Sigmoid colon (tissue), 7 donors: Measurements from ENCODE around the gene TNS1. TPM values are rescaled to one million over a fixed set of nuclear protein-coding genes. Genes with fewer than 3 reads are reported as not detected.

ENCODE experiments used
- DNase-seq: peaks from one replicate; pipeline ENCODE4 v3.0.0-alpha.2; 2019
- H3K27ac ChIP-seq, 4 donors: fragments of 200-600 bp; sonication (generic); one replicate each; pipeline ENCODE4 v1.5.1; 2016 to 2019; ENCODE audit warnings: mild to moderate bottlenecking in 1 of 4
- H3K27me3 ChIP-seq, 3 donors: fragments of 200-600 bp; sonication (generic); one replicate each; pipeline ENCODE4 v1.5.1; 2019; ENCODE audit warnings: mild to moderate bottlenecking in 1 of 3
- H3K36me3 ChIP-seq, 4 donors: fragments of 200-600 bp; sonication (generic); one replicate each; pipeline ENCODE4 v1.5.1; 2016 to 2019
- H3K4me1 ChIP-seq, 4 donors: fragments of 200-600 bp; sonication (generic); one replicate each; pipeline ENCODE4 v1.5.1; 2017 to 2019
- H3K4me3 ChIP-seq, 4 donors: fragments of 200-600 bp; sonication (generic); one replicate each; pipeline ENCODE4 v1.5.1; 2017 to 2019; ENCODE audit warnings: mild to moderate bottlenecking in 2 of 4, moderate library complexity in 1 of 4
- H3K9me3 ChIP-seq, 4 donors: fragments of 200-600 bp in 3 of 4; sonication (generic) in 3 of 4; one replicate each; pipeline versions ENCODE4 v1.5.1 to v1.6.1; 2013 to 2019
- CTCF ChIP-seq, 4 experiments: fragments of 450-650 bp in 3 of 4; fragments of 200-600 bp in 1 of 4; IDR thresholded peaks; one replicate each; pipeline ENCODE4 v1.5.1; 2016 to 2019; ENCODE audit warnings: antibody characterized with exemption in 4 of 4, mild to moderate bottlenecking in 3 of 4, moderate library complexity in 2 of 4
- EP300 ChIP-seq, 4 donors: sonication (generic); formaldehyde crosslinking; IDR thresholded peaks; one replicate each; pipeline ENCODE4 v1.6.1; 2017; ENCODE audit warnings: antibody characterized with exemption in 4 of 4
- POLR2A ChIP-seq, 2 donors: fragments of 450-650 bp; IDR thresholded peaks; one replicate each; pipeline ENCODE4 v1.6.1; 2016; ENCODE audit warnings: antibody characterized with exemption in 2 of 2, mild to moderate bottlenecking in 2 of 2, moderate library complexity in 2 of 2
- POLR2AphosphoS5 ChIP-seq, 4 donors: sonication (generic); formaldehyde crosslinking; IDR thresholded peaks; one replicate each; pipeline ENCODE4 v1.6.1; 2017; ENCODE audit warnings: antibody characterized with exemption in 4 of 4
- WGBS, 2 donors: extraction: QIAGEN DNeasy Blood & Tissue Kit; methylation state at CpG; one replicate each; pipeline ENCODE4 v1.1.7; 2013; 5-methylcytosine and 5-hydroxymethylcytosine counted together
- intact Hi-C: fragments of 100-400 bp; cut with DNase I; formaldehyde crosslinking; loops from one replicate; pipeline ENCODE4 v1.15.1; 2023
- polyA plus RNA-seq, 3 donors: library from polyadenylated mRNA; stranded (reverse); fragments of 200-250 nt; gene quantifications; one replicate each; pipeline ENCODE4 v1.2.3, GENCODE V29; 2013
- small RNA-seq, 3 donors: library from RNA; depleted of rRNA; stranded (forward); fragments of <200 nt; gene quantifications; one replicate each; pipeline ENCODE3, GENCODE V24; 2016
- total RNA-seq, 4 donors: library from RNA; depleted of rRNA; stranded (reverse); fragments of >200 nt; gene quantifications; one replicate each; pipeline ENCODE4 v1.1.0, GENCODE V29; 2016
- donor health status: healthy with polysubstance abuse.
- donor health status: Bipolar disorder and iron deficiency.
- donor health status: healthy.

The TNS1 gene
- total and polyA plus RNA-seq, 7 donors: 3.7 to 1,607 (median 444) TPM

GRCh38 chr2:217751952-217752351 lies 250.8 kb downstream of the TNS1 start:
- peak overlapping the region in 3 of 4 donors; percentile 61 to 67 (median 63) for H3K27ac ChIP-seq
- no peaks in the 10 kb centered on the region for H3K9me3 ChIP-seq
- TF ChIP-seq POLR2A (IDR thresholded peaks at IDR 0.05) (no peak), CTCF (IDR thresholded peaks at IDR 0.05) (no peak), POLR2AphosphoS5 (IDR thresholded peaks at IDR 0.05) (no peak), EP300 (IDR thresholded peaks at IDR 0.05) (no peak)
- DNase-seq: no peak
- no peaks in the 10 kb centered on the region for H3K27me3 ChIP-seq
- WGBS, 2 donors: 65 to 85% methylated on average over 1 of the region's 1 CpG
- no peaks in the 10 kb centered on the region for H3K36me3 ChIP-seq
- intact Hi-C loops: no loop called here
- H3K4me1 ChIP-seq: peaks cover 0 to 74% (median 61%) of the 10 kb centered on the region in 4 donors
- no peak overlapping the region for H3K4me3 ChIP-seq

- TF ChIP-seq CTCF (IDR thresholded peaks at IDR 0.05) (no peak), EP300 (IDR thresholded peaks at IDR 0.05) (no peak), POLR2A (IDR thresholded peaks at IDR 0.05) (no peak), POLR2AphosphoS5 (IDR thresholded peaks at IDR 0.05) (no peak)
- Histone ChIP-seq H3K9me3 (no peaks in the 10 kb centered on the region), H3K4me1 (peaks cover 0 to 67% (median 54%) of the 10 kb centered on the region in 4 donors), H3K36me3 (no peaks in the 10 kb centered on the region), H3K27ac (peak overlapping the region in 2 of 4 donors; percentile 61 to 63), H3K27me3 (no peaks in the 10 kb centered on the region), H3K4me3 (no peak overlapping the region)
- intact Hi-C loops: no loop called here
- WGBS, 2 donors: 77 to 85% methylated on average over 7 of the region's 7 CpGs
- DNase-seq: no peak
Observed at GRCh38 chr2:217751192-217751591, 251.6 kb downstream of the TNS1 start.

Small RNA genes within 50 kb of the gene (small RNA-seq; reads per million reads assigned to genes)
- 0 to 0.22 (median 0) reads per million in 3 donors for gene MIR6809

Other genes with a start within 250 kb of the TNS1 start
- gene RUFY4, start 66.3 kb upstream of the TNS1 start, total RNA-seq: under 1 TPM in 2 of 4 donors, not detected in 2; 0.16 to 0.55 TPM
- under 1 TPM in 1 of 3 donors, not detected in 2; 0.73 TPM for gene RUFY4, start 66.3 kb upstream of the TNS1 start, polyA plus RNA-seq
- gene CXCR2, start 123.0 kb upstream of the TNS1 start, total RNA-seq: not detected
- gene CXCR2, start 123.0 kb upstream of the TNS1 start, polyA plus RNA-seq: under 1 TPM; 0.12 to 0.60 (median 0.46) TPM
- not detected for gene CXCR1, start 164.0 kb upstream of the TNS1 start, total RNA-seq
- gene CXCR1, start 164.0 kb upstream of the TNS1 start, polyA plus RNA-seq: 1 to 10 TPM in 1 of 3 donors, under 1 TPM in 2; 0.07 to 1.2 (median 0.46) TPM
- gene ARPC2, start 214.2 kb upstream of the TNS1 start, total RNA-seq: 100 to 1,000 TPM; 235 to 267 (median 258) TPM
- gene ARPC2, start 214.2 kb upstream of the TNS1 start, polyA plus RNA-seq: 100 to 1,000 TPM; 366 to 517 (median 411) TPM